Muscle of arm (tissue), 12 donors: ENCODE measurements around the gene DIRAS2. TPM values are rescaled to one million over a fixed set of nuclear protein-coding genes. Genes with fewer than 3 reads are reported as not detected.

ENCODE experiments used
- DNase-seq: peaks from one replicate; pipeline ENCODE4 v3.0.0-alpha.2; 2013
- polyA plus RNA-seq, 12 donors: library from polyadenylated mRNA; unstranded; fragments of 120-200 nt; gene quantifications; one replicate each; pipeline ENCODE4 v1.2.1, GENCODE V29; 2013; ENCODE audit not compliant: insufficient read length in 12 of 12

Gene DIRAS2
- polyA plus RNA-seq, 12 donors, result 0.82 to 3.2 (median 1.4) TPM; not detected in 2

DNA sequence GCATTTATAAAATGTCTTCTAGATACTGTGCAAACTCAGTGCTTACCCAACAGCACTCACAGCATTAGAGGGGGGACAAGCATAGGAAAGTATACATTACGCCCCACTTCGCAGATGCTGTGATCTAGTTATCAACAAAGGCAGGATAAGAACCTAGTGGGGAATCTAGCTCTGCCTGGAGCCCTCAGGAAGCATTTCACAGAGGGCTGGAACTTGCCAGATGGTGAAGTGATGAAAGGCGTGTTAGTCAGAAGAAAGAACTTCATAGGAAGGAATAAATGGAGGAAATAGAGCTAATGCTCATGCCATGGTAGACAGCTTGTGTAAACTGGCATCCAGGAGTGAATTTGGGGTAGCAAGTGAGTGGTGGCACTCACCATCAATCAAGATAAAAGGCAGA is 25.8 kb downstream of the DIRAS2 start:
- no peak for DNase-seq

DNA sequence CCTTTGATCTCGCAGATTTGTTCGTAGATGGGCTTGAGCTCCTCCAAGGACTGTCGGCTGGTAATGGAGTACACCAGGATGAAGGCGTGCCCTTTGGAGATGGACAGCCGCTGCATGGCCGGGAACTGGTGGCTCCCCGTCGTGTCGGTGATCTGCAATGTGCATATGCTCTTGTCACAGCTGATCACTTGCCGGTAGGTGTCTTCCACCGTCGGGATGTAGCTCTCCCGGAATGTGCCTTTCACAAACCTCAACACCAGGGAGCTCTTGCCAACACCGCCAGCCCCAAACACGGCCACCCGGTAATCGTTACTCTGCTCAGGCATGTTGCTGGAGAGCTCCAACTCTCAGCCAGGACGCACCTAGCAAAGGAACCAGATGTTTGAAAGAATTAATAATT is 29.1 kb downstream of the DIRAS2 start:
- DNase-seq, result no peak

DNA sequence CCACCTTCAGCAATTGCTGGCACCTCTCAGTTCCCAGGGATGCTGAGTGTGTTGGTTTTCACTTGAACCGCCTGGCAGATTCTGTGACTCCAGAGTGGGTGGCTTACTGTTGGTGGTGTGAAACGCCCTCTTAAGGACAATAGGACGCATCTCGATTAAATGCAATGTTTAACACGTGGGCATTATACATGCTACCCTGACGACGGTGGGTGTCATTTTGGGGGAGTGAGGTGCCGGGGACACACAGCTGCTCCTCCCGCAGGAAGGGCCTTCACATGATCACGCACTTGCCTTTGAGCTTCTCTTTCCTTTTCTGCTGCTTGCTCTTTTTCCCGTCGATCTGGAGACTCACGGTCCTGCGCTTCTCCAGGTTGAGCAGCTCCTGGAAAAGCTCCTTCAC is 29.7 kb downstream of the DIRAS2 start:
- no peak for DNase-seq

DNA sequence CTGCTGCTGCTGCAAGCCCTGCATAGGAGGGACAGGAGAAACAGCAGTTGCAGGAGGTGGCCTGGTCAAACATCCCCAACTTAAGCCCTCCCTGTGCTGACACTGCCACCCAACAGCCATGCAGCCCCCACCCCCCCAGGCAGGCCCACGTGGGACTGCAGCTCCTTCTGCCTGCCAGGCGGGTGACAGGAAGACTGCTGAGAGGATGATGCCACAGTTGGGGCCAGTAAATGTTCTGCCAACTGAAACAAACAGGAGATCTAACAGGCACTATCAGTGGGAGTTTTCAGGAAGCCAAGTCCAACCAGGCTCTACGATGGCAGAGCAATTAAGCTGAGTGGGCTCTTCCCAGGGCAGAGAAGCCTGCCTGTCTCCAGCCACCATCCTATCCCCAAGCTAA is 31.1 kb downstream of the DIRAS2 start:
- no peak for DNase-seq

DNA sequence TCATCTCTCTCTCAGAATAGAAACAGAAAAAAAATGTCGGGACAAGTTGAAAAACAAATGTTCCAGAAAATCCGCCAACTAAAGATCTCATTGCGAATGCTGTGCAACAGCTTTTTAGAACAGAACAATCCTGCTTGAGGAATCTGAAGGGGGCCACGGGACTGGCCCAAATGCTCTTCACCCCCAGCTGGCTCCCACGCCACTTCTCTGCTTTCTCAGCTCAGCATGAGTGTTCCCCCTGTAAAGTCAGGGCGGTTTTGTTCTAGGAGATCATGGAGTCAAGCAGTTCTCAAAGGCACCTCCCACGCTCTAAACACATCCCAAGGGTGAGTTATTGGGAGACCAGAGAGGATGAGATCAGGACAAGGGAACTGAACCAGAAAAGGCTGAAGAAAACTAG is 31.5 kb downstream of the DIRAS2 start:
- no peak for DNase-seq

DNA sequence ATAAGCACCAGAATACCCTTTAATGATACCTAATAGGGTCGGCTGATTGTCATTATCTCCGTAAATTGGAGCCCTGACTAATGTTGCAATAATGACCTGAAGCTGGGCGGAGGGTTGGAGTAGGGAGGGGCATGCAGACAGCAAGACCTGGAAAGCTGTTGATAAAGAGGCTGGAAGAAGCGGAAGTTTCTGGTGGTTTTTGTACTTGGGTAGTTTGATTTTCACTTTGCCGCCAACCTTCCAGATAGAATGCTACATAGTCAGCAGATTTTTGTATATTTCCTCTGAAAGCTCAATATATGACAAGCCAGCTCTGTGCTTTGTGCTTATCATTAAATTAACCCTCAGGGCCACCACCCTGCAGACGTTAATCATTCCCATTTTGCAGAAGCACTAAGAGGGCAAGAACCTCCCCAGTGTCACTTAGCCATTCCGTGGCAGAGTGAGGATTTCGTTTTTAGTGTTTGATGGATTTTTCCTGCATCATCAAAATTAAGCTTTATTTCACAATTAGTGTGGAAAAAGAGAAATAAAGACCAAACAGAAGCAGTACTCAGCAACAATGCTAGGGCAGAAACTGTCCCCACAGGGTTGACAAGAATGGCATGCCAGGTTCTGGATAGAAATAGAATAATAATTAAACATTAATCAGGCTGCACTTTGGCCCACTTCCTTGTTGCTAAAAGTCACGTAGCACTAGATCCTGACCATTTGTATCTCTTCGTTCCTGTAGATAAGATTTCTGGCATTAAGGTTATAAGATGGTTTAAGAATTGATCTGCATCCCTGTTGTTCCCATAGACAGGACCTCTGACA is 34.7 kb downstream of the DIRAS2 start:
- DNase-seq, result no peak

DNA sequence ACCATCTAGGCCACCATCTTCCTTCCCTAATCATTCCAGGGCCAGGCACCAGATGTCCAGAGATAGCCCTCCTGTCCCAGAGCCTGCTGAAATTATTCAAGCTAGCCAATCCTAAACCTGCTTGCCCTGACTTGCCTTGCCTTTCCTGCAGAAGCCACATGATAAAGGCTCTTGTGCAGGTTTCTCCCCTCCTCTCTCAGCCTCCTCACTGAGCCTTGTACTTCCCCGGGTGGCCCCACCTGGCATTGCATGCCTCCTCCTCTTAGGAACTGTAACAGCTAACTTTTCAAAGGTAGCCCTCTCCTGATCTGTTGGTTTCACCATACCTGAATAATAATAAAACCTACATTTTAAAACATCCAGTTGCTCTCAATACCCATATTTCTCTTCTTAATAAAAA is 42.6 kb downstream of the DIRAS2 start:
- no peak for DNase-seq

DNA sequence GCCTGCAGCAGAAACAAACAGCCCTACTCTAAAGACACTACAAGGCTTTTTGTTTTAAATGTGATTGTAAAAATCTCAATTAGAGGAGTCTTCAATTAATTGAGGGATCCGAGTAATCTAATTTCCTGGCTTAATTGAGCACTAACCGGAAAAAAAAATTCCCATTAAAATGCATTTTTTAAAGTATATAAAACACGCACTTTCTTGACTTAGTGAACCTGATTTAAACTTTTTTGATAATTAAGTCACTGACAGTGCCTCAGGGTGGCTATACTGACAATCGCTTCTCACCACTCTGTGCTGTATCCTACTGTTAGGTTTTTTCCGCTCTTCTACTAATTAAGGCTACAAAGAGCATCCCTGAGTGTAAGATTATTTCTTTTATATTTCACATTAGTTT is 44.4 kb downstream of the DIRAS2 start:
- no peak for DNase-seq

DNA sequence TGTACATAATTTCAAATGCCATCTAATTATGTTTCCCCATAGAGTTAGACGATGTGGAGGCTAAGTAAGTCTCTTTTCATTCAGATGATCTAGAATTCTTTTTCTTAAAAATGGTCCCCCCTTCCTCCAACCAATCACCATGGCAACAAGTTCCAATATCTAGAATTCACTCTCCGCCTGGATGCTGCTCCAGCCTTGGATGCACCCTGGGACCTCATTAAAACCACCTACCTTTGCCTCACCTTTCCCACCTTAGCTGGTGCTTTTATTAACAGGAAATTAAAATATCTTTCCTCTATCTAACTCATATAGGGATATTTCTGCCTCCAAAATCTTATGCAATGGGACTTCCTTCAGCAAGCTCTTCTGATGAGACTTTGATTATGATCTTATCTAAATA is 49.0 kb downstream of the DIRAS2 start:
- DNase-seq, result no peak

DNA sequence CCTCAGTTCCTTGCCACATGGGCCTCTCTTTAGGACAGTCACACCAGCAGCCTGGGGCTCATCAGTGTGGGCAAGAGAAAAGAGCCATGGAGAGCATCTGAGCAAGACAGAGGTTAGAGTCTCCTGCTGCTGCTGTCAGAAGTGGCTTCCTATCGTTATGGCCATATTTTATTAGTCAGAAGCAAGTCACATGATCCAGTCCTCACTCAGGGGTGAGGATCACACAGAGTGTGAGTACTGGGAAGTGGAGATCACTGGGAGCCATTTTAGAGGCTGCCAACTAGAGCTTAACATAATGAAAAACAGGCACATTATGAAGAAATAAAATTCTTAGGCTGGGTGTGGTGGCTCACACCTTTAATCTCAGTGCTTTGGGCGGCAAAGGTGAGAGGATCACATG is 62.0 kb downstream of the DIRAS2 start:
- no peak for DNase-seq

DNA sequence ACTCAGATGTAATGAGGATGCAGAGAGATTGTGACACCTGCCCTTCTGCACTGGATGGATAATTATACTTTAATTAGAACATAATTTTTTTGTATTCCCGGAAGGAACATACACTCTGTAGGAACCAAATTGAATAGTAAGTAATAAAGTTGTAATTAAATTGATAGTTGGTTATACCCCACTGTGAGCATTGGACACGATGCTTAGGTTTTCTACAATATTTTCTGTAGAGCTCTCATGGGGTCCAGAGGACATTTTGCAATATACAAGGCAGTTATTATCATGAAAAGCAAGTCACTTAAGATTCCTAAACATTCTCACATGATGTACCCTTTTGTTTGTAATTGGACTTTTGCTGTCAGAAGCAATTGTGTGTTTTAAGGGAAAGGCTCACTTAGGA is 63.4 kb downstream of the DIRAS2 start:
- no peak for DNase-seq

DNA sequence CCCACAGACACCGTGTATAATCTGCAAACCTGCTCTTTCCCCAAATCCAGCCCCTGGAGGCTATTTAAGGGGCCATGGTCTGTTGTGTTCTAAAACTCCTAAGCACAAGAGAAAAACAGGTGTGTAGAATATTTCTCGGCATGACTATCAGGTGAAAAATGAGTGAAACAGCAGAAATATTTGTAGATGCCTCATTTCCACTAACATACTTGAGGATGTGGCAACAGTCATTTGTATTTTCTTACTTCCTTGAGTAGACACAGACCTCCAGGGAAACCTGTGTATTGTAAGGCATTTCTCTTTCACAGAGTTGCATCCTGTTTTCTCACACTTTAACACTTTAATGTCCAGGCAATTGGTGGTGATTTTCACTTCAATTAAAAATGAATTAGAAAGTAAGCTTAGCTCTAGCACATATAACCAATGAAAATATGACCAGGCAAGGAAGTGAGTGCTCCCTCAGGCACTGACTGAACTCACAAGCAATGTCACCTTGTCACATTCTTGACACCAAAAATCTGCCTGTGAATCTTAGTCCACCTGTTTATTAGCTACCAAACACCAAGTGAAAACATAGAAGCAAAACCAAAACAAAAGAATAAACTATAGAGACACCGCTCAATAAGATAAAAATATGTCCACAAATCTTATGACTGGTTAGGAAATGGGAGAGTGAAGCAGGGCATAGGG is 64.4 kb downstream of the DIRAS2 start:
- no peak for DNase-seq

DNA sequence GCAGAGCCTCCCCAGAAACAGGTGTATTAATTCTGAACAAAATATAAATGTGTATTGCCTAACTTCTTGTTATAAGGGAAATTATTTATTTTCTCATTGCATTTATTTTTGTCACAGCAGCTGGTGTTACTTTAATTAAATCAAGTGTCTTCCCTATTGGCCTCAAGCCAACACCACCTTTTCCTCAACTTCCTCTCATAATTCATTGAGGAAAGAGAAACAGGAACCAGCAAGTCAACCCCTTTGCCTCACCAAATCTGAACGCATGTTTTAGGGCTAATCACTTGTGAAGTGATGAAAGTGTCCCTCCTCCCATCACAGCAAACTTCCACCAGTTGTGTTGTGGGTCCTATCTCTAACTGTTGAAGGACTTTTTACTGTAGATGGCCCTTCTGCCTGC is 73.1 kb downstream of the DIRAS2 start:
- DNase-seq, result no peak

DNA sequence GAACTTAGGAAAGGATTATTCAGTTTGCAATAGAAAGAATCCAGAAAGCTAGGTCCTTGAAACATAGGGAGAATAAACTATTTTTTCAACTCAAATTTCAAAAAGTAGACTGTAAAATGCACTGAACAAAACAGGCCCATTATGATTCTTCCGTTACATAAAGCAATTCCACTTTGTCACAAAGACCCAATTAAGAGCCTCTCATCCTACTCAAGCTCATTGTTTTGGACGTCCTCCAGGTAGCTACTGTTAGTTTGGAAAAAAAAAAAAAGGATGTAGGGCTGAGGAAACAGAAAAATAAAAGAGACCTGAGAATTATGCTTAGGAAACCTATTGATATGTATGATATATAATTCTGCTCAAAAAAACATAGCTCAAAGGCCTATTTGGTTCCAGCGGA is 74.0 kb downstream of the DIRAS2 start:
- no peak for DNase-seq

DNA sequence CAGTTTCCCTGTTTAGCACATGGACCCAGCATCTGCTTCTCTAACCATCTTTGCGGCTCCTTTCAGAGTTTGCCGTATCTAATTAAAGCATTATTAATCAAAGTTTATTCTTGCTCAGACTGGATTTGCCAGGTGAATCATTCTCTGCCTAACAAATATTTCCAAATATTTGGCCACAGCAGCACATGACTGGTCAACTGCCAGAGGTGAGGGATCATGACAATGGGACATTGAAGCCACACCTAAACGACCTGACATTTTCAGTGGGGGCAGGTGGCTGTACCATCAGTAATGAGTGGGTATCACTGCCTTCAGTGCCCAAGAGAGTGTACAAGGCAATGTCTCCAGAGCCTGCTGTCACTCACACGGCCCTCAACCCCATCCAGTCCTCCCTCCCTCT is 80.4 kb downstream of the DIRAS2 start:
- DNase-seq, result no peak

Other genes starting within 250 kb of the DIRAS2 start
- gene SYK, start 159.0 kb upstream of the DIRAS2 start, polyA plus RNA-seq, result 10 to 100 TPM in 1 of 12 donors, 1 to 10 TPM in 10, not detected in 1; 2.3 to 12.5 (median 2.9) TPM